Psoas muscle (tissue), 8 donors: ENCODE measurements around the gene ARHGAP19. TPM values are rescaled to one million over a fixed set of nuclear protein-coding genes. Genes with fewer than 3 reads are reported as not detected.

ENCODE experiments used
- ATAC-seq, 4 donors: fragments of 200-7000 bp; cut with Tn5 transposase; one replicate each; pipeline ENCODE4 v1.9.1; 2020; ENCODE audit warnings: moderate library complexity in 3 of 4, mild to moderate bottlenecking in 2 of 4
- DNase-seq, 2 donors: peaks; one replicate each; pipeline ENCODE4 v3.0.0-alpha.2; 2020
- H3K27ac ChIP-seq: fragments of 200-600 bp; one replicate; pipeline ENCODE4 v1.8.0; 2022
- H3K27me3 ChIP-seq, 3 donors: fragments of 200-600 bp in 1 of 3; one replicate each; pipeline versions ENCODE4 v1.6.1 to v1.8.0; 2013 to 2022; ENCODE audit warnings: low read length in 2 of 3, mild to moderate bottlenecking in 2 of 3, moderate library complexity in 1 of 3; ENCODE audit not compliant: insufficient read depth in 3 of 3
- H3K36me3 ChIP-seq, 2 donors: fragments of 200-600 bp in 1 of 2; one replicate each; pipeline versions ENCODE4 v1.6.1 to v1.8.0; 2013 to 2022; ENCODE audit warnings: low read depth in 1 of 2, mild to moderate bottlenecking in 1 of 2, moderate library complexity in 1 of 2; ENCODE audit not compliant: insufficient read depth in 1 of 2
- H3K4me1 ChIP-seq: fragments of 200-600 bp; one replicate; pipeline ENCODE4 v1.8.0; 2022
- H3K4me3 ChIP-seq: fragments of 200-600 bp; one replicate; pipeline ENCODE4 v1.8.0; 2022; ENCODE audit warnings: mild to moderate bottlenecking
- H3K9me3 ChIP-seq: fragments of 200-600 bp; one replicate; pipeline ENCODE4 v1.8.0; 2022
- CTCF ChIP-seq: fragments of 200-600 bp; IDR thresholded peaks from one replicate; pipeline ENCODE4 v1.8.0; 2022; ENCODE audit warnings: antibody characterized with exemption
- WGBS, 3 donors: extraction: QIAGEN DNeasy Blood & Tissue Kit; methylation state at CpG; one replicate each; pipeline versions ENCODE4 v1.1.6 to v1.1.7; 2013; 5-methylcytosine and 5-hydroxymethylcytosine counted together
- intact Hi-C, 2 donors: fragments of 100-400 bp; cut with DNase I; formaldehyde crosslinking; loops; one replicate each; pipeline versions ENCODE4 v1.11.0 to v1.14.2; 2022
- polyA plus RNA-seq, 3 donors: library from polyadenylated mRNA; stranded (reverse); fragments of 200-250 nt; gene quantifications; one replicate each; pipeline ENCODE4 v1.2.3, GENCODE V29; 2013
- total RNA-seq, 4 donors: library from RNA; stranded (reverse); fragmentation: NEBNext Ultra II Directional in 2 of 4; extraction: Animal tissue kit (Norgen Biotek cat#: 25700) in 2 of 4; gene quantifications; one replicate each; pipeline versions ENCODE4 v1.2.1 to v1.2.4, GENCODE V29; 2021 to 2023
- donor health status: healthy with polysubstance abuse.
- donor health status: DM: no; HTN: no; CAD: no; lungs with moderate emphysema.
- donor health status: Bipolar disorder and iron deficiency.
- donor health status: healthy.
- donor health status: DM: yes; HTN: yes; CAD: no.
- donor health status: DM: no; HTN: no; CAD: no.
- donor health status: DM: no; HTN: no; CAD: no.
- donor health status: DM: yes; HTN: yes; CAD: no.

Gene ARHGAP19
- total and polyA plus RNA-seq, 7 donors = 0.77 to 3.9 (median 1.8) TPM

GRCh38 chr10:97319671-97320479 is 27.4 kb upstream of the ARHGAP19 start:
- no peaks in the 10 kb centered on the region for H3K9me3 ChIP-seq
- no peak for TF ChIP-seq CTCF
- ATAC-seq = peak; percentile 40 to 72 (median 62)
- H3K36me3 ChIP-seq = no peaks in the 10 kb centered on the region
- WGBS, 3 donors = 0 to 1% (median 0%) methylated on average over 51 to 83 of the region's 83 CpGs
- H3K4me1 ChIP-seq = peaks cover 9% of the 10 kb centered on the region
- no peaks in the 10 kb centered on the region for H3K27me3 ChIP-seq
- peak overlapping the region; percentile 91 for H3K4me3 ChIP-seq
- DNase-seq = peak; percentile 45 to 82
- peak overlapping the region; percentile 96 for H3K27ac ChIP-seq
- intact Hi-C loops = no loop called here

GRCh38 chr10:97318772-97319651 is 26.6 kb upstream of the ARHGAP19 start, which contains the start of gene FRAT1:
Gene FRAT1, plus strand, starts transcription at chr10:97319271. Its CDS starts 183 bp downstream, at chr10:97319454.
- Histone ChIP-seq H3K27ac (peak within 1 kb of the TSS; percentile 96), H3K27me3 (no peaks in the 10 kb centered on the region), H3K4me1 (peaks cover 9% of the 10 kb centered on the region), H3K4me3 (peak within 1 kb of the TSS; percentile 91), H3K36me3 (no peaks in the 10 kb centered on the region), H3K9me3 (no peaks in the 10 kb centered on the region)
- no peak for TF ChIP-seq CTCF
- ATAC-seq (peak; percentile 88 to 91 (median 90)), DNase-seq (peak; percentile 93 to 94)
- 0% methylated on average over 55 to 79 of the region's 79 CpGs for WGBS, 3 donors
- intact Hi-C loops = loop anchor here in 1 of 2 donors (1.0 kb wide), 1 partner anchor 26 kb away; no protein-coding TSS in a partner anchor

GRCh38 chr10:97314671-97315070 is 22.2 kb upstream of the ARHGAP19 start:
- no peak for ATAC-seq
- Histone ChIP-seq H3K27me3 (no peaks in the 10 kb centered on the region), H3K9me3 (no peaks in the 10 kb centered on the region), H3K4me1 (no peaks in the 10 kb centered on the region), H3K4me3 (no peak overlapping the region), H3K27ac (no peak overlapping the region), H3K36me3 (no peaks in the 10 kb centered on the region)
- no peak for TF ChIP-seq CTCF
- WGBS, 3 donors = 56 to 72% (median 57%) methylated on average over 4 of the region's 4 CpGs
- intact Hi-C loops = no loop called here
- DNase-seq = no peak

GRCh38 chr10:97312897-97313296 is 20.5 kb upstream of the ARHGAP19 start:
- Histone ChIP-seq H3K27me3 (no peaks in the 10 kb centered on the region), H3K9me3 (no peaks in the 10 kb centered on the region), H3K27ac (no peak overlapping the region), H3K36me3 (no peaks in the 10 kb centered on the region), H3K4me1 (peaks cover 9% of the 10 kb centered on the region), H3K4me3 (no peak overlapping the region)
- DNase-seq (no peak), ATAC-seq (no peak)
- 83 to 89% (median 85%) methylated on average over 6 of the region's 6 CpGs for WGBS, 3 donors
- intact Hi-C loops = no loop called here
- no peak for TF ChIP-seq CTCF
